Lower lobe of right lung (tissue), 2 donors: ENCODE data around the gene ELMO3. TPM values are rescaled to one million over a fixed set of nuclear protein-coding genes. Genes with fewer than 3 reads are reported as not detected.

Experiments
- ATAC-seq, 2 donors: fragments of 200-7000 bp; cut with Tn5 transposase; one replicate each; pipeline ENCODE4 v1.9.1; 2020 to 2022; ENCODE audit warnings: mild to moderate bottlenecking in 2 of 2, moderate library complexity in 2 of 2
- DNase-seq: peaks from one replicate; pipeline ENCODE4 v3.0.0-alpha.2; 2020
- H3K27ac ChIP-seq: fragments of 200-600 bp; one replicate; pipeline ENCODE4 v1.8.0; 2022
- H3K27me3 ChIP-seq: fragments of 200-600 bp; one replicate; pipeline ENCODE4 v1.8.0; 2022; ENCODE audit warnings: low read depth
- H3K36me3 ChIP-seq: fragments of 200-600 bp; one replicate; pipeline ENCODE4 v1.8.0; 2022; ENCODE audit warnings: mild to moderate bottlenecking
- H3K4me1 ChIP-seq: fragments of 200-600 bp; one replicate; pipeline ENCODE4 v1.8.0; 2022
- H3K4me3 ChIP-seq: fragments of 200-600 bp; one replicate; pipeline ENCODE4 v1.8.0; 2022; ENCODE audit warnings: mild to moderate bottlenecking
- H3K9me3 ChIP-seq: fragments of 200-600 bp; one replicate; pipeline ENCODE4 v1.8.0; 2022
- intact Hi-C: fragments of 100-400 bp; cut with DNase I; formaldehyde crosslinking; loops from one replicate; pipeline ENCODE4 v1.11.0; 2022
- total RNA-seq: library from RNA; stranded (reverse); fragmentation: NEBNext Ultra II Directional; extraction: Animal tissue kit (Norgen Biotek cat#: 25700); gene quantifications from one replicate; pipeline ENCODE4 v1.2.1, GENCODE V29; 2021
- TF ChIP-seq, protein P1 (sequence below): fragments of 200-600 bp; IDR thresholded peaks from one replicate; pipeline ENCODE4 v1.8.0; 2022; ENCODE audit warnings: antibody characterized with exemption, mild to moderate bottlenecking
- donor health status: DM: no; HTN: yes; CAD: no; lungs with severe emphysema.

The ELMO3 gene
- total RNA-seq, 1 donor from 2014 or later = 14.9 TPM

DNA sequence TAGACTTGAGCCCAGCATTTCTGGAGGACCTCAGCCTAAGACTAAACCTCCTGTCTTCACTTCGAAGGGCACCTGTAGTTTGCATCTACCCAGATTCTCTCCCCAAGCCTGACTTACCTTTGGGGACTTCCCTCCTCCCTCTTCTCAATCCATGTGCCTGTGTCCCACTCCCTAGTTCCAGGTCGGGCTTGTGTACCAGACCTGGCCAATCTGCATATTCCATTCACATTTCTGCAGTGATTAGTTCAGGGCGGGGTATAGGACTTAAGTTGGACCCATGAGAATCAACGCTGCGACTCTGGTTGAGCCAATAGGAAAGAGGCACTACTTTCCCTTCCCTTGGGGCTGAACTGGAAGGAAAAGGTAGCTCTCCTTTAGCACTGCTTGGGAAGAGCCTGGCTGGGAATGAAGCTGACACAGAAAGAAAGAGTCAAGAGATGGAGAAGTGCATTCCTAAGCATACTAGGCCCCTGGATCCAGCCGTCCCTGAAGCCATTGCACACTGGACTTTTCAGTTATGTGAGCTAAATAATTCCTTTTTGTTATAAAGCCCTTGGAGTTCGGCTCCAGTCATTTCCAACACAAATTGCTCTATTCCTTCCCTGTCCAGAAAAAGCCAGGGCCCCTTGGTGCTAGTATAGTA, 41.7 kb upstream of the ELMO3 start:
- H3K27ac ChIP-seq = no peak overlapping the region
- H3K27me3 ChIP-seq = no peaks in the 10 kb centered on the region
- H3K9me3 ChIP-seq = no peaks in the 10 kb centered on the region
- no peak for DNase-seq
- intact Hi-C loops = loop anchor here (10.0 kb wide), 1 partner anchor 182 kb away; no protein-coding TSS in a partner anchor
- TF ChIP-seq, protein P1, sequence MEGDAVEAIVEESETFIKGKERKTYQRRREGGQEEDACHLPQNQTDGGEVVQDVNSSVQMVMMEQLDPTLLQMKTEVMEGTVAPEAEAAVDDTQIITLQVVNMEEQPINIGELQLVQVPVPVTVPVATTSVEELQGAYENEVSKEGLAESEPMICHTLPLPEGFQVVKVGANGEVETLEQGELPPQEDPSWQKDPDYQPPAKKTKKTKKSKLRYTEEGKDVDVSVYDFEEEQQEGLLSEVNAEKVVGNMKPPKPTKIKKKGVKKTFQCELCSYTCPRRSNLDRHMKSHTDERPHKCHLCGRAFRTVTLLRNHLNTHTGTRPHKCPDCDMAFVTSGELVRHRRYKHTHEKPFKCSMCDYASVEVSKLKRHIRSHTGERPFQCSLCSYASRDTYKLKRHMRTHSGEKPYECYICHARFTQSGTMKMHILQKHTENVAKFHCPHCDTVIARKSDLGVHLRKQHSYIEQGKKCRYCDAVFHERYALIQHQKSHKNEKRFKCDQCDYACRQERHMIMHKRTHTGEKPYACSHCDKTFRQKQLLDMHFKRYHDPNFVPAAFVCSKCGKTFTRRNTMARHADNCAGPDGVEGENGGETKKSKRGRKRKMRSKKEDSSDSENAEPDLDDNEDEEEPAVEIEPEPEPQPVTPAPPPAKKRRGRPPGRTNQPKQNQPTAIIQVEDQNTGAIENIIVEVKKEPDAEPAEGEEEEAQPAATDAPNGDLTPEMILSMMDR = no peak
- H3K36me3 ChIP-seq = peaks cover 4% of the 10 kb centered on the region
- peaks cover 36% of the 10 kb centered on the region for H3K4me1 ChIP-seq
- H3K4me3 ChIP-seq = no peak overlapping the region
- no peak for ATAC-seq

DNA sequence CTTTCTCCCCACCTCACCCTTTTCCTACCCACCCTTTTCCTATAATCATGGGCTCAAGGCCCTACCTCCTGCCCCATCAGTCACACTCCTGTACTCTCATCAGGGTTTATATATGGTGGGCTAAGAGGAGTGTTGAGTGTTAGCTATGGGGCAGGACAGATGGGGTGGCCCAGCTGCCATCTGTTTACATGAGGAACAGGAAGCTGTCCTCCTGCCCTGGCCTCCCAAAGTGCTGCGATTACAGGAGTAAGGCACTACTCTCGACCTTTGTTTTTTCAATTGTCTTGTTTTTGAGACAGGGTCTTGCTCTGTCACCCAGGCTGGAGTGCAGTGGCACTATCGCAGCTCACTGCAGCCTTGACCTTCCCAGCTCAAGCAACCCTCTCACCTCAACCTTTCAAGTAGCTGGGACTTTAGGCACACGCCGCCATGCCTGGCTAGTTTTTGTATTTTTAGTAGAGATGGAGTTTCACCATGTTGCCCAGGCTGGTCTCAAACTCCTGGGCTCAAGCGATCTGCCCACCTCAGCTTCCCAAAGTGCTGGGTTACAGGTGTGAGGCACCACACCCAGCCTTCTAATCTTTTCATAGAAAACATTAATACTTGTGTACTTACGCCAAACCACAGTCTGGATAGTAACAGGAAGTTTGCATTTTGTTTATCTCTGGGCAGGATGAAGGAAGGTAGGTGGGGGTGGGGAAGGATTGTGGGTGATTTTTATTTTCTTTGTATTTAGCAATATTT, 40.9 kb upstream of the ELMO3 start:
- intact Hi-C loops = loop anchor here (10.0 kb wide), 1 partner anchor 183 kb away; no protein-coding TSS in a partner anchor
- H3K27ac ChIP-seq = no peak overlapping the region
- H3K4me3 ChIP-seq = peak overlapping the region; percentile 94
- TF ChIP-seq, protein P1 = no peak
- H3K9me3 ChIP-seq = no peaks in the 10 kb centered on the region
- H3K4me1 ChIP-seq = peaks cover 45% of the 10 kb centered on the region
- ATAC-seq (no peak), DNase-seq (no peak)
- peaks cover 6% of the 10 kb centered on the region for H3K27me3 ChIP-seq
- H3K36me3 ChIP-seq = peaks cover 4% of the 10 kb centered on the region

DNA sequence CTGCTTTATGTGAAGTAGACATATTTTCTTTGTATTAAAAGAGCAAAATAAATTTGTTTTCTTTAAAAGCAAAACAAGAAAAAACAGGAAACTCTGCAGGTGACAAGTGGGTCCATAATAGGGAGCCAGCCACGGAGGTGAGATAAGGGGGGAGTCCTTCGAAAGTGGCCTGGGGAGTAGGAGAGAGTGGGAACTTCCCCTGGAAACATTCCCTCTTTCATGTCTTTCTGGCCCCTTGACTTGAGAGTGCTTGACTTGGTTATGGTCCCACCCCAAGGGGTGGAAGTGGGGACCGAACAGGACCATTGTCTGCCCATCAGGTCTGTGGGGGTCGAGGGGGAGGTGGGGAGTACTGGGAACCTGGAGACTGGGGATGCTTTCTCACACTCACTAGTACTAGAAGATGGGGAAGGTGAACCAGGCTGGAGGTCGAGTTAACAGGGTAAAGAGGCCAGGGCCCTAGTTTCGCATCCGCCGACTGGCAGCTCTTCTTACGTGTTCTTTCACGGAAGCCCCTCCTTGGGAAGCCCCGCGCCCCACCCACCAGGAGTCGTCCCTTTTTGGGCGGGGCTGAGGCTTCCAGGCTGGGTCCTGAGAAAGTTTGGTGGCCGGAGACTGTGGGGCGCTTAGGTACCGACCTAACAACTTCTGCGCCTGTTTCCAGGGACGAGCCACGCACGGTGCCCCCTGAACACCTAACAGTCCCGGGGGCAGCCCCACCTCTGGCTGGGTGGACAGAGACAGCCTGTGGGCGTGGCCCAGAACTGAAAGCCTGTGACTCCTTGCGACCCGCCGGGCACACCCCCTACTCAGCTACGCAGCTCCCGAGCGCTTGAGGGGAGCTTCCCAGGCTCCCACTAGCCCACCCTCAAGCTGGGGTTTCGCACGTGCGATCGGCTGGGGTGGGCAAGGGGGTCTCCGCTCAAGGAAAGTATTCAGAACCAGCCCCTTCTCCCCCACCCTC, 40.0 kb upstream of the ELMO3 start:
- H3K4me3 ChIP-seq = peak overlapping the region; percentile 94
- H3K36me3 ChIP-seq = peaks cover 3% of the 10 kb centered on the region
- intact Hi-C loops = loop anchor here (10.0 kb wide), 1 partner anchor 184 kb away; no protein-coding TSS in a partner anchor
- ATAC-seq (peak; percentile 26 to 31), DNase-seq (peak; percentile 79)
- H3K9me3 ChIP-seq = no peaks in the 10 kb centered on the region
- H3K27ac ChIP-seq = peak overlapping the region; percentile 87
- H3K4me1 ChIP-seq = peaks cover 53% of the 10 kb centered on the region
- TF ChIP-seq, protein P1 = no peak
- H3K27me3 ChIP-seq = peaks cover 14% of the 10 kb centered on the region

DNA sequence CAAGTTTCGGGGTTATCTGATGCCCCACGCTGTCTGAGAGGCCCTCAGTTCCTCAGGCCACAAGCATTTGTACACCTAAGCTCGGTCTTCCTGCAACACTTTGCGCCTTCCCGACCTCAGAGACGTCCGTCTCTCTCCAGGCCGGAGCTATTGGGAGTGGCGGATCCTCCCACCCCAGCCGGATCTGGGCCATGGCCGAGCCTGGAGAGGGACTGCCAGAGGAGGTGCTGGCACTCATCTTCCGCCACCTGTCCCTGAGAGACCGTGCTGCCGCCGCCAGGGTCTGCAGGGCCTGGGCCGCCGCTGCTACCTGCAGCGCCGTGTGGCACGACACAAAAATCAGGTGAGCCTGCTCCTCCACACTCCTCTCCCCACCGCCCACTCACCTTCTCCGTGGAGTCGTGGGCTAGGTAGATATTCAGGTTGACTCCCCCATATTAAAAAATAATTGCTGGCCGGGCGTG, 37.3 kb upstream of the ELMO3 start:
- Histone ChIP-seq H3K4me1 (peaks cover 57% of the 10 kb centered on the region), H3K27ac (no peak overlapping the region), H3K36me3 (no peaks in the 10 kb centered on the region), H3K27me3 (peaks cover 38% of the 10 kb centered on the region), H3K9me3 (no peaks in the 10 kb centered on the region), H3K4me3 (peak overlapping the region; percentile 94)
- ATAC-seq (no peak), DNase-seq (no peak)
- intact Hi-C loops = no loop called here
- TF ChIP-seq, protein P1 = no peak
